ENCODE data around the gene OR2A2. TPM values are rescaled to one million over a fixed set of nuclear protein-coding genes. Genes with fewer than 3 reads are reported as not detected.
A peak's percentile ranks its signal among the peaks of the same experiment; 100 is the strongest.

The OR2A2 gene
- total and polyA plus RNA-seq, 7 experiments from 2014 or later, result not detected

GRCh38 chr7:144087230-144087629 is 22.2 kb upstream of the OR2A2 start:
- CTCF ChIA-PET, result no interaction called here
- intact Hi-C loops (cut with micrococcal nuclease), result no loop called here
- H3K27me3 Mint-ChIP-seq, result peaks cover 0 to 12% (median 0%) of the 10 kb centered on the region in 5 donors

DNA sequence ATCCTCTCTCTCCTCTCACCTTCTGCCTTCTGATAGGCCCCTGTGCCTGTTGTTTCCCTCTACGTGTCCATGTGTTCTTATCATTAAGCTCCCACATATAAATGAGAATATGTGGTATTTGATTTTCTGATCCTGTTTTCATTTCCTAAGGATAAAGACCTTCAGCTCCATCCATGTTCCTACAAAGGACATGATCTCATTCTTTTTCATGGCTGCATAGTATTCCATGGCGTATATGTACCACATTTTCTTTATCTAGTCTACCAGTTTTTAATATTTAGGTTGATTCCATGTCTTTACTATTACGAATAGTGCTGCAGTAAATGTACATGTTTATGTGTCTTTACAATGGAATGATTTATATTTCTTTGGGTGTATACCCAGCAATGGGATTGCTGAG is 18.7 kb upstream of the OR2A2 start:
- intact Hi-C loops (cut with micrococcal nuclease), result no loop called here
- H3K27me3 Mint-ChIP-seq, result peaks cover 0 to 23% (median 0%) of the 10 kb centered on the region in 5 donors
- H3K27ac Mint-ChIP-seq, result no peak overlapping the region
- POLR2A ChIA-PET, result no interaction called here
- Histone ChIP-seq H3K4me3 (ENCODE audit: low read length) (no peak overlapping the region), H3K4me1 (ENCODE audit: control insufficient read depth in 2 of 2, insufficient read depth in 2 of 2, low read length in 2 of 2) (no peaks in the 10 kb centered on the region), H3K36me3 (ENCODE audit: control insufficient read depth in 2 of 3, insufficient read depth in 3 of 3, low read length in 3 of 3) (no peaks in the 10 kb centered on the region), H3K27me3 (ENCODE audit: control insufficient read depth in 2 of 2, insufficient read depth in 2 of 2, low read length in 2 of 2) (no peaks in the 10 kb centered on the region), H3K9me3 (ENCODE audit: control insufficient read depth in 2 of 3, low read length in 3 of 3) (no peaks in the 10 kb centered on the region), H3K27ac (ENCODE audit: low read depth, low read length) (no peak overlapping the region)
- no peaks in the 10 kb centered on the region for H3K36me3 Mint-ChIP-seq
- ATAC-seq (no peak), DNase-seq (no peak)
- H3K4me3 Mint-ChIP-seq, result no peak overlapping the region
- CTCF ChIA-PET, result no interaction called here
- no peaks in the 10 kb centered on the region for H3K4me1 Mint-ChIP-seq
- H3K9me3 Mint-ChIP-seq, result peaks cover 0 to 19% (median 4%) of the 10 kb centered on the region in 11 donors

More at GRCh38 chr7:144087230-144087629, 22.2 kb upstream of the OR2A2 start:
- ATAC-seq, result no peak
- DNase-seq, result no peak
- Histone ChIP-seq H3K4me3 (ENCODE audit: low read length) (no peak overlapping the region), H3K27ac (ENCODE audit: low read depth, low read length) (no peak overlapping the region), H3K4me1 (ENCODE audit: control insufficient read depth in 2 of 2, insufficient read depth in 2 of 2, low read length in 2 of 2) (no peaks in the 10 kb centered on the region), H3K36me3 (ENCODE audit: control insufficient read depth in 2 of 3, insufficient read depth in 3 of 3, low read length in 3 of 3) (no peaks in the 10 kb centered on the region), H3K9me3 (ENCODE audit: control insufficient read depth in 2 of 3, low read length in 3 of 3) (no peaks in the 10 kb centered on the region), H3K27me3 (ENCODE audit: control insufficient read depth in 2 of 2, insufficient read depth in 2 of 2, low read length in 2 of 2) (no peaks in the 10 kb centered on the region)
- Mint-ChIP-seq H3K27ac (no peak overlapping the region), H3K9me3 (peaks cover 0 to 9% (median 4%) of the 10 kb centered on the region in 11 donors), H3K36me3 (no peaks in the 10 kb centered on the region), H3K4me1 (no peaks in the 10 kb centered on the region), H3K4me3 (no peak overlapping the region)
- POLR2A ChIA-PET, result no interaction called here

GRCh38 chr7:144098776-144099175 is 10.6 kb upstream of the OR2A2 start:
- Histone ChIP-seq H3K27ac (ENCODE audit: low read depth, low read length) (no peak overlapping the region), H3K9me3 (ENCODE audit: control insufficient read depth in 2 of 3, low read length in 3 of 3) (no peaks in the 10 kb centered on the region), H3K27me3 (ENCODE audit: control insufficient read depth in 2 of 2, insufficient read depth in 2 of 2, low read length in 2 of 2) (no peaks in the 10 kb centered on the region), H3K4me3 (ENCODE audit: low read length) (no peak overlapping the region), H3K36me3 (ENCODE audit: control insufficient read depth in 2 of 3, insufficient read depth in 3 of 3, low read length in 3 of 3) (no peaks in the 10 kb centered on the region), H3K4me1 (ENCODE audit: control insufficient read depth in 2 of 2, insufficient read depth in 2 of 2, low read length in 2 of 2) (peaks cover 0 to 6% of the 10 kb centered on the region in 2 donors)
- no peak for DNase-seq
- no peaks in the 10 kb centered on the region for H3K36me3 Mint-ChIP-seq
- H3K4me3 Mint-ChIP-seq, result no peak overlapping the region
- POLR2A ChIA-PET, result no interaction called here
- peak overlapping the region in 1 of 9 donors; percentile 54 for H3K27ac Mint-ChIP-seq
- H3K4me1 Mint-ChIP-seq, result peaks cover 0 to 42% (median 32%) of the 10 kb centered on the region in 7 donors
- H3K27me3 Mint-ChIP-seq, result peaks cover 0 to 18% (median 8%) of the 10 kb centered on the region in 5 donors
- CTCF ChIA-PET, result no interaction called here
- no peak for ATAC-seq
- peaks cover 0 to 5% (median 0%) of the 10 kb centered on the region in 11 donors for H3K9me3 Mint-ChIP-seq
- intact Hi-C loops (cut with micrococcal nuclease), result no loop called here

DNA sequence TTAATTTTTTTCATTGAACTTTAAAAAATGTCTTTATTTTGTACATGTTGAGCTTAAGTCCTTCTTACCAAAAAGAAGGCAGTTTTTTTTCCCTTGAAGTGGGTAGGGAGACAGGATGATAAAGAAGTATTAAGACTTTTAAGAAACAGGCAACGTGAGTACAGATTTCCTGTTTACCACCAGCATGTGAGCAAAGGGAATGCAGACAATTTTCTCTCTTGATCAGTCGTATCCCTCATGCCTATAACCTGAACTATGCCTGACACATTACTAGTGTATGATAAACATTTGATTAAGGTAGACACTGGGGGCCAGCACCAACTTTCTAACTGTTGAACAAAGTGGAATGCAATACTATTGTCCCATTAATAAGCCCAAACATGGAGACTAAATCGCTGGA is 8.8 kb upstream of the OR2A2 start:
- Histone ChIP-seq H3K9me3 (ENCODE audit: control insufficient read depth in 2 of 3, low read length in 3 of 3) (no peaks in the 10 kb centered on the region), H3K36me3 (ENCODE audit: control insufficient read depth in 2 of 3, insufficient read depth in 3 of 3, low read length in 3 of 3) (no peaks in the 10 kb centered on the region), H3K4me1 (ENCODE audit: control insufficient read depth in 2 of 2, insufficient read depth in 2 of 2, low read length in 2 of 2) (peaks cover 0 to 6% of the 10 kb centered on the region in 2 donors), H3K27me3 (ENCODE audit: control insufficient read depth in 2 of 2, insufficient read depth in 2 of 2, low read length in 2 of 2) (no peaks in the 10 kb centered on the region), H3K4me3 (ENCODE audit: low read length) (no peak overlapping the region), H3K27ac (ENCODE audit: low read depth, low read length) (no peak overlapping the region)
- peaks cover 0 to 42% (median 32%) of the 10 kb centered on the region in 7 donors for H3K4me1 Mint-ChIP-seq
- ChIA-PET CTCF (no interaction called here), POLR2A (no interaction called here)
- no peaks in the 10 kb centered on the region for H3K36me3 Mint-ChIP-seq
- H3K4me3 Mint-ChIP-seq, result peak overlapping the region in 5 of 10 donors; percentile 19 to 56 (median 44)
- DNase-seq (peak in 5 of 9 donors; percentile 5 to 25 (median 11)), ATAC-seq (no peak)
- H3K27me3 Mint-ChIP-seq, result peaks cover 0 to 10% (median 5%) of the 10 kb centered on the region in 5 donors
- intact Hi-C loops (cut with micrococcal nuclease), result no loop called here
- H3K27ac Mint-ChIP-seq, result peak overlapping the region in 4 of 9 donors; percentile 3 to 69 (median 38)
- H3K9me3 Mint-ChIP-seq, result no peaks in the 10 kb centered on the region

- no peak for ATAC-seq
Measured at GRCh38 chr7:144102041-144102440, 7.3 kb upstream of the OR2A2 start.

GRCh38 chr7:144105211-144105610 is 4.2 kb upstream of the OR2A2 start:
- Histone ChIP-seq H3K4me3 (ENCODE audit: low read length) (no peak overlapping the region), H3K36me3 (ENCODE audit: control insufficient read depth in 2 of 3, insufficient read depth in 3 of 3, low read length in 3 of 3) (no peaks in the 10 kb centered on the region), H3K9me3 (ENCODE audit: control insufficient read depth in 2 of 3, low read length in 3 of 3) (no peaks in the 10 kb centered on the region), H3K27me3 (ENCODE audit: control insufficient read depth in 2 of 2, insufficient read depth in 2 of 2, low read length in 2 of 2) (no peaks in the 10 kb centered on the region), H3K4me1 (ENCODE audit: control insufficient read depth in 2 of 2, insufficient read depth in 2 of 2, low read length in 2 of 2) (peaks cover 0 to 6% of the 10 kb centered on the region in 2 donors), H3K27ac (ENCODE audit: low read depth, low read length) (no peak overlapping the region)
- Mint-ChIP-seq H3K4me3 (no peak overlapping the region), H3K4me1 (peaks cover 0 to 25% (median 19%) of the 10 kb centered on the region in 7 donors), H3K27ac (no peak overlapping the region), H3K36me3 (no peaks in the 10 kb centered on the region), H3K27me3 (peaks cover 0 to 10% (median 0%) of the 10 kb centered on the region in 5 donors), H3K9me3 (peaks cover 0 to 4% (median 0%) of the 10 kb centered on the region in 11 donors)
- DNase-seq, result no peak
- ATAC-seq, result no peak
- intact Hi-C loops (cut with micrococcal nuclease), result no loop called here
- CTCF ChIA-PET, result no interaction called here
- POLR2A ChIA-PET, result no interaction called here

More at GRCh38 chr7:144102041-144102440, 7.3 kb upstream of the OR2A2 start:
- no peak overlapping the region for H3K4me3 ChIP-seq (ENCODE audit: low read length)
- no peak overlapping the region for H3K27ac ChIP-seq (ENCODE audit: low read depth, low read length)
- H3K4me1 ChIP-seq (ENCODE audit: control insufficient read depth in 2 of 2, insufficient read depth in 2 of 2, low read length in 2 of 2), result peaks cover 0 to 6% of the 10 kb centered on the region in 2 donors
- Mint-ChIP-seq H3K27ac (peak overlapping the region in 1 of 9 donors; percentile 3), H3K4me3 (no peak overlapping the region), H3K9me3 (no peaks in the 10 kb centered on the region), H3K27me3 (peaks cover 0 to 10% (median 0%) of the 10 kb centered on the region in 5 donors), H3K4me1 (peaks cover 0 to 42% (median 32%) of the 10 kb centered on the region in 7 donors), H3K36me3 (no peaks in the 10 kb centered on the region)
- no peak for DNase-seq
- CTCF ChIA-PET, result no interaction called here
- intact Hi-C loops (cut with micrococcal nuclease), result no loop called here
- no peaks in the 10 kb centered on the region for H3K9me3 ChIP-seq (ENCODE audit: control insufficient read depth in 2 of 3, low read length in 3 of 3)
- POLR2A ChIA-PET, result no interaction called here
- H3K27me3 ChIP-seq (ENCODE audit: control insufficient read depth in 2 of 2, insufficient read depth in 2 of 2, low read length in 2 of 2), result no peaks in the 10 kb centered on the region
- no peaks in the 10 kb centered on the region for H3K36me3 ChIP-seq (ENCODE audit: control insufficient read depth in 2 of 3, insufficient read depth in 3 of 3, low read length in 3 of 3)

DNA sequence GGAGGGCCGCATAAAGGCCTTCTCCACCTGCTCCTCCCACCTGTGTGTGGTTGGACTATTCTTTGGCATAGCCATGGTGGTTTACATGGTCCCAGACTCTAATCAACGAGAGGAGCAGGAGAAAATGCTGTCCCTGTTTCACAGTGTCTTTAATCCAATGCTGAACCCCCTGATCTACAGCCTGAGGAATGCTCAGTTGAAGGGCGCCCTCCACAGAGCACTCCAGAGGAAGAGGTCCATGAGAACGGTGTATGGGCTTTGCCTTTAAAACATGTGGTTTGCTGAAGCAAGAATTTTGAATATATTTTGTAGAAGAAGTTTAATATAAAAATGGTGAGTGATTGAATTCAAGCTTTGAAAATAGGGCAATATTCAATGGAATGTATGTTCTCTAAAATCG is 889 bp downstream of the OR2A2 start:
- Mint-ChIP-seq H3K27ac (no peak overlapping the region), H3K4me1 (no peaks in the 10 kb centered on the region), H3K4me3 (no peak overlapping the region), H3K27me3 (peaks cover 0 to 22% (median 0%) of the 10 kb centered on the region in 5 donors), H3K36me3 (no peaks in the 10 kb centered on the region), H3K9me3 (peaks cover 0 to 5% (median 0%) of the 10 kb centered on the region in 11 donors)
- DNase-seq, result no peak
- Histone ChIP-seq H3K4me3 (ENCODE audit: low read length) (no peak overlapping the region), H3K4me1 (ENCODE audit: control insufficient read depth in 2 of 2, insufficient read depth in 2 of 2, low read length in 2 of 2) (no peaks in the 10 kb centered on the region), H3K36me3 (ENCODE audit: control insufficient read depth in 2 of 3, insufficient read depth in 3 of 3, low read length in 3 of 3) (no peaks in the 10 kb centered on the region), H3K27me3 (ENCODE audit: control insufficient read depth in 2 of 2, insufficient read depth in 2 of 2, low read length in 2 of 2) (no peaks in the 10 kb centered on the region), H3K9me3 (ENCODE audit: control insufficient read depth in 2 of 3, low read length in 3 of 3) (no peaks in the 10 kb centered on the region), H3K27ac (ENCODE audit: low read depth, low read length) (no peak overlapping the region)
- POLR2A ChIA-PET, result no interaction called here
- no peak for ATAC-seq
- CTCF ChIA-PET, result no interaction called here
- intact Hi-C loops (cut with micrococcal nuclease), result no loop called here
